HG03354 (cell line): Measurements from ENCODE around the gene AATF.

ENCODE experiments used
- ATAC-seq: cut with Tn5 transposase; IDR thresholded peaks from one replicate; pipeline ENCODE4 v1.9.1; 2021; ENCODE audit warnings: mild to moderate bottlenecking; ENCODE audit not compliant: unreplicated experiment, poor library complexity, severe bottlenecking

Gene AATF

GRCh38 chr17:36948717-36949460 is at the start of gene AATF:
AATF (plus strand) TSS chr17:36948954; CDS start chr17:36949126, 172 bp downstream.
- ATAC-seq = peak; percentile 94

GRCh38 chr17:36899250-36900159 is 49.2 kb upstream of the AATF start:
- no peak for ATAC-seq

GRCh38 chr17:36900160-36900512 is 48.6 kb upstream of the AATF start:
- ATAC-seq = no peak

GRCh38 chr17:36901506-36901905 is 47.2 kb upstream of the AATF start:
- no peak for ATAC-seq

GRCh38 chr17:36907407-36907806 is 41.3 kb upstream of the AATF start:
- ATAC-seq = no peak

- no peak for ATAC-seq
These were observed 38.2 kb upstream of the AATF start for GRCh38 chr17:36910513-36910912.

GRCh38 chr17:36911001-36911400 is 37.8 kb upstream of the AATF start:
- no peak for ATAC-seq

- ATAC-seq = no peak
These were observed 35.6 kb upstream of the AATF start for GRCh38 chr17:36913132-36913531.

GRCh38 chr17:36918211-36918691 is 30.5 kb upstream of the AATF start:
- no peak for ATAC-seq

- no peak for ATAC-seq
These were observed 29.3 kb upstream of the AATF start for GRCh38 chr17:36919407-36919968.

GRCh38 chr17:36920032-36921005 is 28.4 kb upstream of the AATF start:
- ATAC-seq = no peak

GRCh38 chr17:36921095-36921851 is 27.5 kb upstream of the AATF start:
- no peak for ATAC-seq

- no peak for ATAC-seq
These were observed 26.6 kb upstream of the AATF start for GRCh38 chr17:36922175-36922574.

GRCh38 chr17:36923814-36924221 is 24.9 kb upstream of the AATF start:
- no peak for ATAC-seq

- ATAC-seq = no peak
These were observed 22.5 kb upstream of the AATF start for GRCh38 chr17:36926226-36926625.

- no peak for ATAC-seq
These were observed 22.1 kb upstream of the AATF start for GRCh38 chr17:36926701-36927100.

- ATAC-seq = no peak
These were observed 20.0 kb upstream of the AATF start for GRCh38 chr17:36928471-36929345.
